Fibroblast of villous mesenchyme (primary cell): ENCODE measurements around the gene AARS2. TPM values are rescaled to one million over a fixed set of nuclear protein-coding genes. Genes with fewer than 3 reads are reported as not detected.

Experiments used
- DNase-seq: peaks from one replicate; pipeline ENCODE4 v3.0.0-alpha.2; 2010; ENCODE audit warnings: low read depth
- H3K4me3 ChIP-seq: 2 replicates; pipeline ENCODE4 v1.5.1; 2011; ENCODE audit warnings: low read depth, mild to moderate bottlenecking, low read length
- total RNA-seq: library from RNA; depleted of rRNA; stranded (reverse); fragments of >200 nt; gene quantifications from 2 replicates; pipeline ENCODE4 v1.2.3, GENCODE V29; 2012
- TF ChIP-seq, protein P1 (sequence below): IDR thresholded peaks from 2 replicates; pipeline ENCODE4 v1.5.1; 2012; ENCODE audit warnings: low read depth, mild to moderate bottlenecking, low read length; ENCODE audit not compliant: insufficient read depth

The AARS2 gene
- total RNA-seq, 1 donor = 16.0 TPM

DNA sequence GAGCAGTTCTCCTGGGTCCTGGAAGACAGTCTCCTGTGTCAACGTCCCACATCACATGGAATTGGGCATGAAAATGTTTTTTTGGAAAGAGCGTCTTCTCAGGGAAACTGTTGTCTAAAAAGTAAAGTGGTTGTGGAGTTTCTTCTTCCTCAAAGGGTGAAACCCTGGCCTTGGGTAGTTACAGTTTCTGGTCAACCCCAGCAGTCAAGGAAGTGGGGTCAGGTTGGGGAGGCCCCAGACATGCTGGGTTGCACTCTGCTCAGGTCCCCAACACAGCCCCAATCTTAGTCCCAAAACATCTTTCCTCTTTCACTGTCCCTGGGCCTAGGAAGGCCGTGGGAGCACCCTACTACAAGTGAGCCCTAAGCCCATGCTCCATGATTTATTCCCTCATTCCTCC, 46.8 kb downstream of the AARS2 start:
- no peak for DNase-seq
- no peak overlapping the region for H3K4me3 ChIP-seq

DNA sequence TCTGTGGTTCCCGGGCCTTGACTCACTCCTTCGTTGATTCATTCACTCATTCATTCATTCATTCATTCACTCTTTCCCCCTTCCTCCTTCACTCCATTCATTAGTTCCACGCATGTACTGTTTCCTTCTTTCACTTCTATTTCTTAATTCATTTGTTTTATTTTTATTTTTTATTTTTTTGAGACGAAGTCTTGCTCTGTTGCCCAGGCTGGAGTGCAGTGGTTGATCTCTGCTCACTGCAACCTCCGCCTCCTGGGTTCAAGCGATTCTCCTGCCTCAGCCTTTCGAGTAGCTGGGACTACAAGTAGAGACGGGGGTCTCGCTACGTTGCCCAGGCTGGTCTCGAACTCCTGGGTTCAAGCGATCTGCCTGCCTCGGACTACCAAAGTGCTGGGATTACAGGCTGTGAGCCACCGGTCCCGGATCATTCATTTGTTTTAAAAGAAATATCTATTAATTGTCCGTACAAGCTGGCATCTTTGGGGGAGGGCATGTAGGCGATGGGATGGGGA, 47.4 kb downstream of the AARS2 start:
- H3K4me3 ChIP-seq = peak overlapping the region; percentile 79
- DNase-seq = no peak
- TF ChIP-seq, protein P1, sequence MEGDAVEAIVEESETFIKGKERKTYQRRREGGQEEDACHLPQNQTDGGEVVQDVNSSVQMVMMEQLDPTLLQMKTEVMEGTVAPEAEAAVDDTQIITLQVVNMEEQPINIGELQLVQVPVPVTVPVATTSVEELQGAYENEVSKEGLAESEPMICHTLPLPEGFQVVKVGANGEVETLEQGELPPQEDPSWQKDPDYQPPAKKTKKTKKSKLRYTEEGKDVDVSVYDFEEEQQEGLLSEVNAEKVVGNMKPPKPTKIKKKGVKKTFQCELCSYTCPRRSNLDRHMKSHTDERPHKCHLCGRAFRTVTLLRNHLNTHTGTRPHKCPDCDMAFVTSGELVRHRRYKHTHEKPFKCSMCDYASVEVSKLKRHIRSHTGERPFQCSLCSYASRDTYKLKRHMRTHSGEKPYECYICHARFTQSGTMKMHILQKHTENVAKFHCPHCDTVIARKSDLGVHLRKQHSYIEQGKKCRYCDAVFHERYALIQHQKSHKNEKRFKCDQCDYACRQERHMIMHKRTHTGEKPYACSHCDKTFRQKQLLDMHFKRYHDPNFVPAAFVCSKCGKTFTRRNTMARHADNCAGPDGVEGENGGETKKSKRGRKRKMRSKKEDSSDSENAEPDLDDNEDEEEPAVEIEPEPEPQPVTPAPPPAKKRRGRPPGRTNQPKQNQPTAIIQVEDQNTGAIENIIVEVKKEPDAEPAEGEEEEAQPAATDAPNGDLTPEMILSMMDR = no peak

More for the DNA sequence above, 46.8 kb downstream of the AARS2 start:
- TF ChIP-seq, protein P1 = no peak

DNA sequence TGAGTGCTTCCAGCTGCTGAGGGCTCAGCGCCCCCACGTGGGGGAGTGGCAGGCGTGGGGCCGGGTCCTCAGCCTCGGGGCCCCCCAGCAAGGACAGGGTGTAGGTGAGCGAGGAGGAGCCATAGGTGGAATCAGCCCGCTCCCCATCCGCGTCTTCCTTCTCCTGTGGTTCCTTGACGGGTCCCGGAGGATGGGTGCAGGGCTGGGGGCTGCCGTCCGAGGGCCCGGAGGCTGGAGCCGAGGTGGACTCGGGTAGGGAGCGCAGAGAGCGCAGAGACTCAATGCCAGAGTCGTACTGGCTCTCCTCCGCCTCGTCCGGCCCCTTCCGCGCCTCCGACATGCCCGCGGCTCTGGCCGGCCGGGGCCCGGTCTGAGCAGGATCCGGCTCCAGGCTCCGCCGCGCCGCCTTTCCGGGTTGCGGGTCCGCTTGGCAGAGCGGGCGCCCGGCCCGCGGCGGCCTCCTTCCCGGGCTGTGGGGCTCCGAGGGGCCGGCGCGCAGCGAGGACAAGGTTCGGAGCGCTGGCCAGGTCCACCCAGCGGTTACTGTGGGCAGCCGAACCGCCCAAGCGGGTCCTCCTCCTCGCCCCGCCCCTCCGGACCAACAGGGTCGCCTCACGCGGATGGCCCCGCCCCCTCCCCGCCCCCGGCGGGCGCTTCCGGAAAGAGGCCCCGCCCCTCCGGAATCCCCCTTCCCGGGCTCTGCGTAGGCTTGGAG, 48.0 kb downstream of the AARS2 start, which contains the start of gene NFKBIE:
Gene NFKBIE (minus strand): TSS at position 545 of the 715 bp plus-strand sequence. CDS start 205 bp downstream, at position 340.
- DNase-seq = peak; percentile 90
- H3K4me3 ChIP-seq = peak within 1 kb of the TSS; percentile 79
- TF ChIP-seq, protein P1 = peak; percentile 28

DNA sequence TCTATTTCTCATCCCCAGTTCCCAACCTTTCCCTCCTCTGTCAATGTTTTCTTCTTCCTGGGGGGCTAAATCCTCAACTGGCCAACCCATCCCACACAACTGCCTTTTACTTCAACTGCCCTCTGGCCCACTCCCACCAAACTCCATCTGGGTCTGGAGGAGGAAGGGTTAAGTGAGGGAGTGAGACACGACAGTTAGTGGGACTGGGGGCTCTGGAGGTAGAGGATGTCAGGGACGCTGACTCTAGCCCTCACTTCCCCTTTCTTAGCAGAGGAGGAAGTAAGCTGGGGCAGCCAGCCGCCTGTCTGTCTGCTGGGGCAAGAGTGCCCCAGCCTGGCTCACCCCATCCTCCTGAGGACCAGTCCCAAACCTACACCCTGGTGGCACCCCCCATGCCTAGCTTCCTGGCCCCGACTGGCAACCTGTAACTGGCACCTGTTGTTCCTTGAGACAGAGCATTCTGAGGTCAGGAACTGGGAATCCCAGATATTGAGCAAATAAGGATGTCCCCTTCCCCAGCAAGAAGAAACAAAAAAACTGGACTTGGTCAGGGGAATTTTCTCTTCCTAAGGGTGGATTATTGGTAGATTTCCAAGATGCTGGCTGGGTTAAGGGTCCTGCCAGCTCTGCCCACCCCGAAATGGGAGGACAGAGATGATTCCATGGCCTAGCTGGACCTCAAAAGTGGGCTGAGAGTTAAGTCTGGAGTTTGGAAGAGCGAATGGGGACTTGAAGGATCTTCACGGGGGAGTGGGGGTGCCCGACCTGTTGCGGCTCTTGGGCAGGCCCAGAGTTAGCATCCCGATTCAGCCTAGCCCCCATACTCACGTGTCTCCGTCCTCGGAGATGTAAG, 48.8 kb downstream of the AARS2 start:
- TF ChIP-seq, protein P1 = no peak
- no peak for DNase-seq
- peak overlapping the region; percentile 79 for H3K4me3 ChIP-seq

DNA sequence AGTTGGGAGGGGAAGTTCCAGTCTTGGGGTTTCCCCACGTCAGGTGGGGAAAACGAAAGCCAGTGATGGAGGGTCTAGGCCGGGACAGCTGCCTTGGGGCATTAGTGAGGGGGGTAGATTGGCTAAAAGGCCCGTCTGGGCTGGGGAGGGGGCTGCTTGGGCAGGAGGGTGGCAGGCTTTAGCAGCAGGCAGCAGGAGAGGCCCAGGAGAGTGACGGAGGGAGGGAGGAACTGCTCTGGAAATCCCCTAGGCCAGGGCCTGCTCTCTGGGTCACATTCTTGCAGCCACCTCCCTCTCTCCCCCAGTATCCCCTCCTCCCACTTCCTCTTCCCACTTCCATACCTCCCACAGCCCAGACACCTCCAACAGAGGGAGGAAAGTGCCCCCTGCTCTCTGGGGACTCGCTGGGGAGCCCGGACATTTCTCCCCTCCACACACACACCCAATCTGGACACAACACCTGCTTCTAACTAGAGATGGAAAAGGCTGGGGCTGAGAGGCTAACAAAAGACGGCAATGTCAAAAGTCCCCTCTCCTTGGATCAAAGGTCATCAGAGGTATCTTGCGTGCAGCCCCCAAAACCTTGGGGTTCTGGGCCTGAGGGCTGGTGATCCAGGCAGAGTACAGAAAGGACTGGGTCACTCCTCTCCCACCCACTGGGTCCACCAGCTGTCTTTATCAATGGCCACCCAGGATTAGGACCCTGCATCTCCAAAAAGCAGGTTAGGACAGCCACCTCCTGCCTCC, 49.6 kb downstream of the AARS2 start:
- DNase-seq = peak; percentile 31
- TF ChIP-seq, protein P1 = no peak
- peak overlapping the region; percentile 79 for H3K4me3 ChIP-seq
